ENCODE measurements around the gene XIRP2. TPM values are rescaled to one million over a fixed set of nuclear protein-coding genes. Genes with fewer than 3 reads are reported as not detected.

XIRP2 gene
- total RNA-seq, 1 experiment from 2014 or later: not detected

DNA sequence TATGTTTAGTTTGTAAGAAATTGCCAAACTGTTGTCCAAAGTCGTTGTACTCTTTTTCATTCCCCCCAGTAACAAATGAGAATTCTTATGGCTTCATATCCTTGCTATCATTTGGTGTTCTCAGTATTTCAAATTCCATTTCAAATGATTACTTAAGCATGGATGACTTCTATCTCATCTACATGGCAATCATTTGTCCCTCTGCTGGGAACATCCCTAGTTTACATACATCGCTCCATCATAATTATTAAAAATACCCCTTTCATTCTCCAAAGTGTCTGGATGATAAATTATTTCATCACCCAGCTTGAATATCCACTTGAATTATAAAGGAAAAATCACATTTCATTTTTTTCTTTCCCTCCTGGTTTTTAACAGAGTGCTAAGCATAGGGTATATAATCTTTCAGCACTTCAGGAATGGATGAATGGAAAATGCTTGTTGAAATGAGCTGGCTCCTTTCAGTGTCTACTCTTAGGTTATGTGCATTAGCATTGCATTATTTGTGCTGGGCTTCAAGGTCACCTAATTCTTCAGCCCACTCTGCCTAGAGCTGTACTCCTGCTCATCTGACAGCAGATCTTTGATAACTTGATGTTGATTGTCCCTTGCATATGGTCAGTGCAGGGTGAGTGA, 33.1 kb downstream of the XIRP2 start:
- Histone ChIP-seq H3K27me3 (no peaks in the 10 kb centered on the region), H3K4me3 (no peak overlapping the region), H3K36me3 (no peaks in the 10 kb centered on the region), H3K9me3 (no peaks in the 10 kb centered on the region)
- DNase-seq: no peak

DNA sequence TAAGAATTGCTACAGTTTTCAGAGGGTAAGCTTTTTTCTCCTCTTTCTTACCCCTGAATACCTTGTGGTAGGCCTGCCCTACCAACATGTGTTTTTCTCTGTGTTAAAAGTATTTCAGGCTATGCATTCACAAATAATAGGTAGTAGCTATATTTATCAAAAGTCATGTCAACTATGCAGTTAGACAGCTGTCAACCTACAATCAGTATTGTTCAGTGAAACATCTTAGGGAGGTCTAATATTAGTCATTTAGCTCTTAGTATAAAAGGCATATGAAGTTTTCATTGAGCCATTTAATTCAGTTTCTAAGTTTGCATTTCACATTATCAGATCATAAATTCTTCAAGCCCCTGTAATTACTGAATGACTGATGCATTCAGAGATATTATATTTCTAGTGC, 36.7 kb downstream of the XIRP2 start:
- DNase-seq: no peak
- Histone ChIP-seq H3K36me3 (no peaks in the 10 kb centered on the region), H3K27me3 (no peaks in the 10 kb centered on the region), H3K4me3 (no peak overlapping the region), H3K9me3 (no peaks in the 10 kb centered on the region)

DNA sequence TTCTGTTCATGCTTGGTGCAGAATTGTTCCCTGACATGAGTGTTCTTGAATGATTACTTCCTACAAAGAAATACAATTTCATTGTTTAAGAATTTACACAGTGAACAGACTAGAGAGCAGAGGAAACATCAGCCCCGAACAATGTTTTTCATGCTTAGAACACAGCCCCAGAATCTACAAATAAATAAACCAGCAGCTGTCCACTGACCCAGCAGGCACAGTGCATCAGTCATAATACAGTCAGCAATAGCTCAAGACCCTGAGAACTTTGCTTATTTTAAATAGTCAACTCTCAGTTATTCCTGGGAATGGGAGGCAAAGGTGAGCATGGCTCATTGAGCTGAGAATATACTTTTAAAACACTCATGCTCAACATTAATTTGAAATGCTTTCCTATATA, 38.4 kb downstream of the XIRP2 start:
- Histone ChIP-seq H3K4me3 (no peak overlapping the region), H3K9me3 (no peaks in the 10 kb centered on the region), H3K36me3 (no peaks in the 10 kb centered on the region), H3K27me3 (no peaks in the 10 kb centered on the region)
- DNase-seq: no peak

DNA sequence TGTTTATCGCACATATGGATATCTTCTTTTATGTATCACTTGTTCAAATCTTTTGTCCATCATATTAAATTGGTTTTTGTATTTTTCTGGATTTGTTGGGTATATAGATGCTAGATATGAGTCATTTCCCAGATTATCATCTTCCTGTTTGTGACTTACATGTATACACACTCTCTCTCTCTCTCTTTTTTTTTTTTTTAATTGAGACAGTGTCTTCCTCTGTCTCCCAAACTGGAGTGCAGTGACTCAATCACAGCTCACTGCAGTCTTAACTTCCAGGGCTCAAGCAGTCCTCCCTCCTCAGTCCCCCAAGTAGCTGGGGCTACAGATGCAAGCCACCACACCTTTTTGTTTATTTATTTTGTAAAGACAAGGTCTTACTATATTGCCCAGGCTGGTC, 43.8 kb downstream of the XIRP2 start:
- DNase-seq: peak; percentile 3
- no peaks in the 10 kb centered on the region for H3K27me3 ChIP-seq
- no peaks in the 10 kb centered on the region for H3K9me3 ChIP-seq
- no peaks in the 10 kb centered on the region for H3K36me3 ChIP-seq
- H3K4me3 ChIP-seq: no peak overlapping the region

DNA sequence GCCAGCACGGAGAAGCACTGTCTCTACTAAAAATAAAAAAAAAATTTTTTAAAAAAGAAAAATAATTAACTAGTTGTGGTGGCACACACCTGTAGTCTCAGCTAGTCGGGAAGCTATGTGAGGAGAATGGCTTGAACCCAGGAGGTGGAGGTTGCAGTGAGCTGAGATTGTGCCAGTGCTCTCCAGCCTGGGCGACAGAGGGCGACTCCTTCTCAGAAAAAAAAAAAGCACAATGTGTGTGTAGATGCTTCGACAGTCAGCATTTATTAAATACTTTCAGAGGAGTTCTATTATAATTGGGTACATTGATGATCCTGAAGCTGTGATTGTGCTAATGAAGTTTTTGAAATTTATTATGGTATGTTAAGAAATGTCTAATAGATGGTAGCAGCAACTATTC, 46.5 kb downstream of the XIRP2 start:
- Histone ChIP-seq H3K4me3 (no peak overlapping the region), H3K27me3 (no peaks in the 10 kb centered on the region), H3K9me3 (no peaks in the 10 kb centered on the region), H3K36me3 (no peaks in the 10 kb centered on the region)
- DNase-seq: no peak

DNA sequence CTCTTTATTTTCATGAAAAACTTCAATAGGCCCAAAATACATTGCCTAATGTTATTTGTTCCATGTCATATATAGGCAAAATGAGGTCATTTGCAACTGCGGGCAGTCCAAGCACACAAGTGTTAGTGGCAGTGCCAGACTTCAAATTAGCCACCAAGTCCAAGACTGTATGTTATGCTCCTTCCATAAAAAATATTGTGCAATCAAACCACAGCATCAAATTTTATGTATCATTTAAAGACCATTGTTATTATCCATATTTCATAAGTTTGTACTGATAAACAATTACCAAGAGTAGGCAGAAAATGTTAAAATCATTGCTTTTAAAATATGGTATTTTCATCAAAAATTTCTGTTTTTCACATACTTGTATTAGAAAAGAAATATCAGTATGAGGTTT, 54.1 kb downstream of the XIRP2 start:
- Histone ChIP-seq H3K27me3 (no peaks in the 10 kb centered on the region), H3K9me3 (no peaks in the 10 kb centered on the region), H3K36me3 (no peaks in the 10 kb centered on the region), H3K4me3 (no peak overlapping the region)
- DNase-seq: no peak

DNA sequence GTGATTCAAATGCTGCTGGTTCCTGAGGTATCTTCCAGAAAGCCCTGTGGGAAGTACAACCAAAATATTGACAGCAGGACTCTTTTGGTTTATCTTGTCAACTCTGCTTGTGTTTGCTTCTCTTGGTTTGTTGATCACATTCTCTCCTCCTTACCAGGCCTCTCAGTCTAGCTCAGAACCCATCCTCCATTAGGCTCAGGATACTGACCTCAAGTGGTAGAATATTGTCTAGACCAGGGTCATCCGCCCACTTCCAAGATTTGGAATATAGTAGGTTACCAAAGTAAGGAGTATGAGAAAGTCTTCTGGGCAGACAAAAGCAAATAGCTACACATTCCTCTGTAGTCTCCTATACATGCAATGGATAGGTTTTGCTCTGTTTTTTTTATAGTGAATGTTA, 56.6 kb downstream of the XIRP2 start:
- H3K9me3 ChIP-seq: no peaks in the 10 kb centered on the region
- no peak for DNase-seq
- no peaks in the 10 kb centered on the region for H3K27me3 ChIP-seq
- no peaks in the 10 kb centered on the region for H3K36me3 ChIP-seq
- H3K4me3 ChIP-seq: no peak overlapping the region

DNA sequence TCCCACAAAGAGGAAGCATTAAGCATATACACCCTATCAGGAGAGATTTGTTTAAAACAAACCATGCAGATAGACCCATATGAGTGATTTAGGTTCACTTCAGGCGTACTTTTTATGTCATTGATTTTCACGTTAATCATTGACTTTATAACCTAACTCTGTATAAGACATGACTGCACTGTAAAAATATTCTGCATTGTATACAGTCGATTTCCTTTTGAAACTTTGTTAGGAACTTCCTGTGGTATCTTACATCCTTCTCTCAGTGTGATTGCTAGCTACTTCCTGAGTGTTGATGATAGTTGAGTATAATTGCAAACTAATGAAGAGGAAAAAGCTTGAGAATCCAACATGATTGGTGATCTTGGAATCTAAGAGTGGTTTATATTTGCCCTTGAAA, 69.4 kb downstream of the XIRP2 start:
- no peak for DNase-seq
- no peaks in the 10 kb centered on the region for H3K27me3 ChIP-seq
- H3K36me3 ChIP-seq: no peaks in the 10 kb centered on the region
- no peak overlapping the region for H3K4me3 ChIP-seq
- no peaks in the 10 kb centered on the region for H3K9me3 ChIP-seq

DNA sequence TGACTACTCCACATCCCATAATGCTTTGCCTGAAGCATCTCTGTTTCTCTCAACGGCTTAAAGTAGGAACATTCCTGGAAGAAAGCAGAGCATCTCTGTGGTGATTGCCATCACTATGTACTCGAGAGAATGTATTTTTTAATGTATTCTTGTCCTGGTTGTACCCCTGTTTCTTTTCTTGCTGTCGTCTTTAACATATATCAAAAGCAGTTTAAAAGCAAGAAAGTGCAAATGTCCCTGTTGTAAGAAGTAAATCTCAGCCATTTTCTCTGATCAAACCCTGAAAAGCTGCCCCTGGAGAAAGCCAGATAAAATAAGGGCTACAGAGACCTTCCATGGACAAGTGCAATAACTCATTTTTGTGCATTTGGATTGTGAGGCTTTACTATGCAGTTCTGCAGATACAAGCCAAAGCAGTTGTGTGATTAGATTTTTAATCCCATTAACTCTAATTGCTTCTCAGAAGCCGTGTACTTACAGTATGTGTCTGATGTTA, 70.8 kb downstream of the XIRP2 start:
- H3K27me3 ChIP-seq: no peaks in the 10 kb centered on the region
- DNase-seq: no peak
- H3K36me3 ChIP-seq: no peaks in the 10 kb centered on the region
- no peak overlapping the region for H3K4me3 ChIP-seq
- H3K9me3 ChIP-seq: no peaks in the 10 kb centered on the region

DNA sequence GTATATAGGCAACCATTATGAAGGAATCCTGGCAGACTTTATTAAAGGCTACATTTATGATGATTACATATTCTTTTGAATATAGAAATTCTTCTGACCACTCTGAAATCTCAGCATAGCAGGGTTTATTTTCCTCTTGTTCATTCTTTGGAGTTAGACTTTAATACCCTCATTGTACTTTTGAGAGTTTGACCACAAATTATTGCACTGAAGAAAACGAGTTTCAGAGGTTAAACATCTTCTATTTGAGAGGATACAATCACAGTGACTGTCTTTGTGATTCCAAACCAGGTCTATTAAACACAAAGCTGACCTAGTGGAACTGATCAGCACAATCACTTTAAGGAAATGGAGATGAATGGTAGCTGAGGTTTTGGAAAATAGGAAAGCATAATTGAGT, 71.3 kb downstream of the XIRP2 start:
- no peak overlapping the region for H3K4me3 ChIP-seq
- H3K36me3 ChIP-seq: no peaks in the 10 kb centered on the region
- DNase-seq: no peak
- no peaks in the 10 kb centered on the region for H3K27me3 ChIP-seq
- H3K9me3 ChIP-seq: no peaks in the 10 kb centered on the region

DNA sequence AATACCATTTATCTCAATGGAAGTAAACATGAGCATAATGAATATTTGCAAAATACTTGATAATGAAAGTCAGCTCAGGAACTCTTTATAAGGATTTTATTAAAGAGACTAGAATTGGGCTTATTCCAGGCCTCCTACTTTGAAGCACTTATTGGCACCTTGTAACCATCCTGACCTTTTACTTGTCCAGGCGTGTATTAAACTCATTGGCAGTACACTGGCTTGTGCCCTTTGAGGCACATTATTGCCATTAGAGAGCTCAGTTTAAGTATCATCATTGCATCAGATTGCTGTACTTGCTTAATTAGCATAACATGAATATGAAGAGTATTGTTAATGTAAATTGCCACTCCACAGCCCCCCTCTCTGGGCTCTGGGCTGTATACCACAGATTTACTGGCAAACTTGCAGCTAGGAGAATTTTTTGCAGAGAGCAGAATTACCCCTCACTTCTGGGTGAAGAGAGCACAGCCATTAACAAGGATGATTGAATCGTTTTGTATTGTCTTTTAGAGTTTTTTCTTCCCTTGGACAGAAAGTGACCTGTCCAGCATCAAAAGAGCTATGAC, 72.5 kb downstream of the XIRP2 start:
- H3K27me3 ChIP-seq: no peaks in the 10 kb centered on the region
- no peak for DNase-seq
- H3K9me3 ChIP-seq: no peaks in the 10 kb centered on the region
- no peak overlapping the region for H3K4me3 ChIP-seq
- no peaks in the 10 kb centered on the region for H3K36me3 ChIP-seq

DNA sequence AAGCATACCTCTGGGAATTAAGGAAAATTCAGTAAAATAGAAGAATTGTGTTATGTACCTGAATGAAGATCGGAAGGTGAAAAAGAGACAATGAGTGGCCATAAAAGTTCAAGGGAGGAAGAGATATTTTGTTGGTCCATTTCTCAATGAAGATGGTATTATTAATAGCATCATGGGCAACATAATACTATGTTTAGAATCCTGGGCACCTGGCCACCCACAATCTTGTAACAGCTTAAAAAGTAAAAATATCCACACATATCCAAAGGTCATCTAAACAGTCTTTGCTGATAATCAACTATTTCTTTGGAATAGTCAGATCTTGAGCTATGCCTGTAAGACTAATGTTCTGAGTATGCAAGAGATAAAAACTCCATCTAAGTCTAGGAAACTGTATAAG, 73.7 kb downstream of the XIRP2 start:
- no peaks in the 10 kb centered on the region for H3K36me3 ChIP-seq
- H3K9me3 ChIP-seq: no peaks in the 10 kb centered on the region
- no peak overlapping the region for H3K4me3 ChIP-seq
- DNase-seq: no peak
- H3K27me3 ChIP-seq: no peaks in the 10 kb centered on the region

DNA sequence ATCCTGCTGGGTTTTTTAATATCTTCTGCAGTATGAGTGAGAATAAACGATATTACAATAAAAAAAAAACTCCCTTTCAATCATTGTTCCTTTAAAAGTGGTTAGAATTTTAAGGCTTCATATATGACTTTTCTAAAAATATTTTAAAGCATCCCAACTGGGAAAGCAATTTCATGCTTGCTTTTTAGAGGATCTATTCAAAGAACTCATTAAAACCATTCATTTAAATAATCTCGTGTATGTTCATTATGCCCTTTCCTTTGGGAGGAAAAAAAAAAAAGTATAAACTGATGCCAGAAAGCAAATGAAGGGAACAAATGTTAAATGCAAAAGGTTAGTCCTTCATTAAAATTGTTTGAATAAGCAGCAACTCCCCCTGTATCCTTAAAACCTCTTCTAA, 81.2 kb downstream of the XIRP2 start:
- Histone ChIP-seq H3K36me3 (no peaks in the 10 kb centered on the region), H3K27me3 (no peaks in the 10 kb centered on the region), H3K4me3 (no peak overlapping the region), H3K9me3 (no peaks in the 10 kb centered on the region)
- no peak for DNase-seq

DNA sequence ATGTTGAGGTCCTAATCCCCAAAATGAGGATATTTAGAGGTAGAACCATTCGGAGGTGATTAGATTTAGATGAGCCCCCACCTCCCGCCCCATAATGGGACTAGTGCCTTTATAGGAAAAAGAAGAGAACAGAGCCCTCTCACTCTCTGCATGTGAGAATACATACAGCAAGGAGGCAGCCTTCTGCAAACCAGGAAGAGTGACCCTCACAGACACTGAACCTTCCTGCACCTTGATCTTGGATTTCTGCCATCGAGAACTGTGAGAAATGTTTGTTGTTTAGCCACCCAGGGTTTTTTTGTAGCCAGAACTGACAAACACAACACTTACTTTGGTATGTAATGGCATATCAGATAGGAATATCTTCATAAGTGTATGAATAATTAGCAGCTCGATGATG, 83.7 kb downstream of the XIRP2 start:
- Histone ChIP-seq H3K9me3 (no peaks in the 10 kb centered on the region), H3K4me3 (no peak overlapping the region), H3K27me3 (no peaks in the 10 kb centered on the region), H3K36me3 (no peaks in the 10 kb centered on the region)
- DNase-seq: no peak

DNA sequence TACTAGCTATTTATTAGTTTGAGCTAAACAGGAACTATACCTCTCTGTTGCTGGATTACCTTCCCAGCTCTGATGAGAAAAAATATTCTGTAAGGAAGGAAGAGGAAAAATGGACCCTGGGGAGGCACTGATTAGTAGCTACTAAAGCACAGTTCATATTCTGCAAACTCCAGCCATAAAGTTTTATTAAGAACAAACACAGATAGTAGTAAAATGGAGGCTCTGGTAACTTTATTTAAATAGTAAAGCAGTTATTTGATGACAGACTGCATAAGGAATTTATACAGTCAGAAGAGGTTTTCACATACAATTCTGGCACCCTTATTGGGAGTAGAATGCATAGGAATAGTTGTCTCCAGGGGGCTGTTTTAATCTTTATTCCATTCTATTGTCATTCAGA, 84.1 kb downstream of the XIRP2 start:
- Histone ChIP-seq H3K27me3 (no peaks in the 10 kb centered on the region), H3K9me3 (no peaks in the 10 kb centered on the region), H3K36me3 (no peaks in the 10 kb centered on the region), H3K4me3 (no peak overlapping the region)
- DNase-seq: no peak

DNA sequence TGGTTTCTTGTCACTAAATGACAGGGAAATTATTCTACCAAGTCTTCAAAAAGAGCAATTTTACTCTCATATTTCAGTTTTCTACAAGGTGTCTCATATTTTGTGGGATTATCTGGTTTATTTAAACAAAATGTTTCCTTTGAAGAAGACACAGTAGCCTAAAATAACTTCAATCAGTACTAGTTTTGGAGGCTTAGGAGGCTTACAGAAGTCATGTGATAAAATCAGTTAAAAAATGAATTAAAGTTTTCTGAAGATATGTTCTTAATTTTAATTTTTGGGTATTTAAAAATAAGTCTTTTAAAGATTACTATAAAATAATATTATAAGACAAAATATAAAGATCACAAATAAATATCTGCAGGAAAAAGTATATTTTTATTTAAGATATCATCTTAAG, 95.9 kb downstream of the XIRP2 start:
- Histone ChIP-seq H3K27me3 (no peaks in the 10 kb centered on the region), H3K36me3 (no peaks in the 10 kb centered on the region), H3K4me3 (no peak overlapping the region), H3K9me3 (peaks cover 3% of the 10 kb centered on the region)
- DNase-seq: no peak

DNA sequence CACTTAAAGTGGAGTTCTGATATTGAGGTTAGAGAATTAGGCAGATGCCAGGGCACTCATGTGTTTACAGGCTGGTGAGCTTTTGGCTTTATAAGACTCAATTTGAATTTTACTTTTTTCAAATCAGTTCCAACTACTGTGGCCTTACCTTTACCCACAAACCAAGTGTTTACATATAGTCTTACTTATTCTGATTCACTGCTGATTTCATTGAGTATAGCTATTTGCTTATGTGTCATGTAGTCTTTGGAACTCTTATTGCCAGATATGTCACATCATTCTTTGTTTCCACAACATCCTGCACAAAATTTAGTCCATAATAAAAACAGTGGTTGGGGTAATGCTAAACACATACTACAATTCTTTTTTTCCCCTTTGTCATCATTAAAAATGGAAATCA, 96.5 kb downstream of the XIRP2 start:
- no peak for DNase-seq
- peaks cover 3% of the 10 kb centered on the region for H3K9me3 ChIP-seq
- no peaks in the 10 kb centered on the region for H3K36me3 ChIP-seq
- no peaks in the 10 kb centered on the region for H3K27me3 ChIP-seq
- H3K4me3 ChIP-seq: no peak overlapping the region

DNA sequence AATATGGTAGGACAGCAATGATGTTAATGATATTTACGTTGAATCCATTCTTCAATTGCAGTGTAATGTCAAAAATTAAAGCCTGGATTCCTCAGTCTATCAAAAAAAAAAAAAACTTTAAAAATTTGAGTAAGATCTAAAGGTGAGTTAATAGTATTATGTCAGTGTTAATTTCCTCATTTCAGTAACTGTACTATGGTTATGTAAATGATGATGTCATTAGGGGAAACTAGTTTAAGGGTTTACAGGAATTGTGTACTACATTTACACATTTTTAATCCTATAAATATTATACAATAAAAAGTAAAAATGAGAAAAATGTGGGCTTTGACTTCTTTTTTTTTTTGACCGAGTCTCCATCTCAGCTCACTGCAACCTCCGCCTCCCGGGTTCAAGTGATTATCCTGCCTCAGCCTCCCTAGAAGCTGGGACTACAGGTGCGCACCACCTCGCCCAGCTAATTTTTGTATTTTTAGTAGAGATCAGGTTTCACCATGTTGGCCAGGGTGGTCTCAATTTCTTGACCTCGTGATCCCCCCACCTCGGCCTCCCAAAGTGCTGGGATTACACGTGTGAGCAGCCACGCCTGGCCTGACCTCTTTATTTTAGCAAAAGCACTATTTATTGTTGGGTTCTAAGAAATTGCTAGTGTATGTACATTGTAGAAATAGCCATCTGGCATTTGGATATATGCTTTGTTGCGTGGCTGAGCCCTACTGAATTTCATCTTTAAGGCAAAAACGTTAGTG, 106.5 kb downstream of the XIRP2 start:
- Histone ChIP-seq H3K36me3 (no peaks in the 10 kb centered on the region), H3K9me3 (no peaks in the 10 kb centered on the region; the same call in 1 of the 2 replicates), H3K27me3 (no peaks in the 10 kb centered on the region), H3K4me3 (no peak overlapping the region)
- no peak for DNase-seq
